Thyroid gland (tissue), 4 donors: ENCODE results near the gene CCDC81. TPM values are rescaled to one million over a fixed set of nuclear protein-coding genes. Genes with fewer than 3 reads are reported as not detected.

Source experiments
- DNase-seq, 2 donors: peaks; one replicate each; pipeline ENCODE4 v3.0.0-alpha.2; 2019
- H3K27ac ChIP-seq, 3 donors: fragments of 200-600 bp; sonication (generic); 1 replicate in 2 of 3; 2 replicates in 1 of 3; pipeline ENCODE4 v1.5.1; 2016 to 2019; ENCODE audit warnings: mild to moderate bottlenecking in 1 of 3, moderate library complexity in 1 of 3
- H3K27me3 ChIP-seq: fragments of 200-600 bp; sonication (generic); one replicate; pipeline ENCODE4 v1.5.1; 2019
- H3K36me3 ChIP-seq, 2 donors: fragments of 200-600 bp; sonication (generic); one replicate each; pipeline ENCODE4 v1.5.1; 2016 to 2019
- H3K4me1 ChIP-seq, 2 donors: fragments of 200-600 bp; sonication (generic); one replicate each; pipeline ENCODE4 v1.5.1; 2017 to 2019
- H3K4me3 ChIP-seq, 3 donors: fragments of 200-600 bp; sonication (generic); replicated peaks in 1 of 3; 1 replicate in 2 of 3; 2 replicates in 1 of 3; pipeline ENCODE4 v1.5.1; 2016; ENCODE audit warnings: mild to moderate bottlenecking in 1 of 3
- H3K9me3 ChIP-seq: fragments of 200-600 bp; sonication (generic); one replicate; pipeline ENCODE4 v1.5.1; 2017
- CTCF ChIP-seq, 6 experiments: fragments of 200-600 bp in 3 of 6; fragments of 450-650 bp in 3 of 6; sonication (generic) in 3 of 6; IDR thresholded peaks; one replicate each; pipeline ENCODE4 v1.5.1; 2016 to 2019; ENCODE audit warnings: antibody characterized with exemption in 6 of 6, mild to moderate bottlenecking in 2 of 6, inconsistent platforms in 1 of 6, moderate library complexity in 1 of 6
- POLR2A ChIP-seq, 2 donors: fragments of 450-650 bp; IDR thresholded peaks; one replicate each; pipeline ENCODE4 v1.6.1; 2017; ENCODE audit warnings: antibody characterized with exemption in 2 of 2, mild to moderate bottlenecking in 2 of 2, moderate library complexity in 1 of 2
- WGBS, 2 donors: methylation state at CpG; one replicate each; pipeline ENCODE4 v1.1.5; 2017; 5-methylcytosine and 5-hydroxymethylcytosine counted together
- intact Hi-C: fragments of 100-400 bp; cut with DNase I; formaldehyde crosslinking; loops from one replicate; pipeline ENCODE4 v1.15.1; 2023
- total RNA-seq, 4 donors: library from RNA; depleted of rRNA; stranded (reverse); fragments of >200 nt; gene quantifications; one replicate each; pipeline ENCODE4 v1.2.3, GENCODE V29; 2016

Gene CCDC81
- total RNA-seq = 1 to 10 TPM in 3 of 4 donors, under 1 TPM in 1; 0.34 to 5.0 (median 2.8) TPM

DNA sequence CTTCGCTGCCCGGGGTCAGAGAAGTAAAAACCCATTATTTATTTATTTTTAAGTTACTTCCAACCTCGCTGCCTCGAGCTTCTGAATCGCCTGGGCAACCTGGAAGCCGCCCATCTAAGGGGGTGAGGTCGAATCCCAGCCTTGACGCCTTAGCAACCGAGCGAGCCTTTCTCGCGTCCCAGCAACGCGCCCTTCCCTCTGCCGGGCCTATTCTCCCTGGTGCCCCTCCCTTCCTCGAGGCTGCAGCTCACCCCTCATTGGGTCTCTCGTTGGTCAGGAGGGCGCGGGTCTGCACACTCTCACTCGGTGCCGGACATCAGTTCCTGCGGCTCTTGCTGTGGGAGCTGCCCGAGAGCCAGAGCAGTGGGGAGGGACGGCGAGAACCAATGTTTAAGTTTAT, at the start of gene CCDC81:
CCDC81 (plus strand) TSS at position 302 of the 400 bp plus-strand sequence. CDS start 277 bp downstream, outside the sequence.
- 8 to 9% methylated on average over 25 of the region's 25 CpGs for WGBS, 2 donors
- Histone ChIP-seq H3K27me3 (no peaks in the 10 kb centered on the region), H3K27ac (no peak within 1 kb of the TSS), H3K36me3 (no peaks in the 10 kb centered on the region), H3K4me1 (no peaks in the 10 kb centered on the region), H3K4me3 (peak within 1 kb of the TSS in 1 of 3 donors; percentile 19), H3K9me3 (no peaks in the 10 kb centered on the region)
- intact Hi-C loops = no loop called here
- TF ChIP-seq CTCF (IDR thresholded peaks at IDR 0.05) (no peak), POLR2A (IDR thresholded peaks at IDR 0.05) (no peak)
- DNase-seq = peak; percentile 20 to 42

DNA sequence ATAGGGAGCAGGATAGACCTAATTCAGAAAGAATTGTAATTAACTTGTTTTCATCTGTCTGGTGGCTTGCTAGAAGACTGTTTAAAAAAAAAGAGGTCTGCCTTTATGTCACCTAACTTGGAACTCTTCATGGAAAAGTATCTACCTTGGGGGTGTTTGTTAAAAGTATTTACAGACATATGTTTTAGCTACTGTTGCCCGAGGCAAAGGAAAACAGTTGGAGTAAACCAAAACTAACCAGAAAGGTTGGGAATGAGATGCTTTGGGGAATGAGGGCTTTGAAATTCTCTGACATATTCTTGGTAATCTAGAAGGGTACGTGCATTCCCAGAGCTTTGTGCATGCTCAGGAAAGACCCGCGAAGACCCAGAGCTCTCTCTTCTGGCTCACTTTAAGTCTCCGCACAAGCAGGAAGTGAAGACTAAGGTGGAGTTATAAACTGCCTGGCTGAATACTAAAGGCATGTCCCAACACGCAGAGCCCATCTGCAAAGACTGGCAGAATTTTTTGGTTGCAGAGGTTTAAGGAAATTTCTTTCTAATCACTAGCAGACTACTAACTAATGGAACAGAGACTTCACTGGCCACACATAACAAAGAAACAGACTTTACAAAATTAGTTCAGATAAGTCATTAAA, 39.4 kb upstream of the CCDC81 start:
- no peak overlapping the region for H3K4me3 ChIP-seq
- no peaks in the 10 kb centered on the region for H3K36me3 ChIP-seq
- whole genome bisulfite sequencing, 2 donors = 96 to 97% methylated on average over 6 of the region's 6 CpGs
- intact Hi-C loops = no loop called here
- TF ChIP-seq POLR2A (IDR thresholded peaks at IDR 0.05) (no peak), CTCF (IDR thresholded peaks at IDR 0.05) (no peak)
- H3K4me1 ChIP-seq = no peaks in the 10 kb centered on the region
- no peak overlapping the region for H3K27ac ChIP-seq
- no peak for DNase-seq
- no peaks in the 10 kb centered on the region for H3K9me3 ChIP-seq
- no peaks in the 10 kb centered on the region for H3K27me3 ChIP-seq

GRCh38 chr11:86337227-86337626, 37.5 kb upstream of the CCDC81 start:
- H3K36me3 ChIP-seq = no peaks in the 10 kb centered on the region
- H3K4me3 ChIP-seq = no peak overlapping the region
- no peaks in the 10 kb centered on the region for H3K27me3 ChIP-seq
- no peak overlapping the region for H3K27ac ChIP-seq
- no peaks in the 10 kb centered on the region for H3K9me3 ChIP-seq
- TF ChIP-seq CTCF (IDR thresholded peaks at IDR 0.05) (no peak), POLR2A (IDR thresholded peaks at IDR 0.05) (no peak)
- H3K4me1 ChIP-seq = no peaks in the 10 kb centered on the region
- intact Hi-C loops = no loop called here
- DNase-seq = no peak
- 96 to 98% methylated on average over 2 of the region's 2 CpGs for WGBS, 2 donors

GRCh38 chr11:86341382-86341781, 33.3 kb upstream of the CCDC81 start:
- no peaks in the 10 kb centered on the region for H3K9me3 ChIP-seq
- no peak overlapping the region for H3K4me3 ChIP-seq
- intact Hi-C loops = no loop called here
- no peaks in the 10 kb centered on the region for H3K27me3 ChIP-seq
- no peaks in the 10 kb centered on the region for H3K36me3 ChIP-seq
- TF ChIP-seq CTCF (IDR thresholded peaks at IDR 0.05) (no peak), POLR2A (IDR thresholded peaks at IDR 0.05) (no peak)
- WGBS, 2 donors = 81 to 86% methylated on average over 3 of the region's 3 CpGs
- no peak overlapping the region for H3K27ac ChIP-seq
- H3K4me1 ChIP-seq = peaks cover 0 to 2% of the 10 kb centered on the region in 2 donors
- DNase-seq = peak; percentile 7 to 30

- TF ChIP-seq CTCF (IDR thresholded peaks at IDR 0.05) (no peak), POLR2A (IDR thresholded peaks at IDR 0.05) (no peak)
- 71 to 74% methylated on average over 3 of the region's 3 CpGs for WGBS, 2 donors
- intact Hi-C loops = no loop called here
Observed at GRCh38 chr11:86346513-86346912, 28.2 kb upstream of the CCDC81 start.

More at GRCh38 chr11:86346513-86346912, 28.2 kb upstream of the CCDC81 start:
- peaks cover 0 to 10% of the 10 kb centered on the region in 2 donors for H3K4me1 ChIP-seq
- H3K27me3 ChIP-seq = no peaks in the 10 kb centered on the region
- no peak overlapping the region for H3K4me3 ChIP-seq
- H3K27ac ChIP-seq = no peak overlapping the region
- no peaks in the 10 kb centered on the region for H3K36me3 ChIP-seq
- no peaks in the 10 kb centered on the region for H3K9me3 ChIP-seq
- no peak for DNase-seq
